ENCODE measurements around the gene ITGB1.

ITGB1 gene

GRCh38 chr10:32893916-32894664 lies 63.9 kb downstream of the ITGB1 start:
- Histone ChIP-seq H3K36me3 (ENCODE audit: insufficient read depth) (no peaks in the 10 kb centered on the region), H3K9ac (no peak overlapping the region)

GRCh38 chr10:32893434-32893833 lies 64.6 kb downstream of the ITGB1 start:
- Histone ChIP-seq H3K27me3 (ENCODE audit: insufficient read depth, low read depth) (no peaks in the 10 kb centered on the region), H3K36me3 (ENCODE audit: insufficient read depth) (no peaks in the 10 kb centered on the region), H3K4me1 (ENCODE audit: low read depth, poor library complexity, severe bottlenecking) (peaks cover 9% of the 10 kb centered on the region), H3K9ac (no peak overlapping the region), H3K4me2 (no peak overlapping the region), H3K27ac (no peak overlapping the region), H3K4me3 (IDR thresholded peaks at IDR 0.05; ENCODE audit: insufficient read depth, low read depth, low read length) (no peak overlapping the region), H3K79me2 (ENCODE audit: insufficient read depth, low read depth) (no peaks in the 10 kb centered on the region), H4K20me1 (ENCODE audit: insufficient read depth) (no peaks in the 10 kb centered on the region), H2AFZ (ENCODE audit: low read depth) (no peak overlapping the region)
- TF ChIP-seq CTCF (conservative IDR thresholded peaks at IDR 0.05; ENCODE audit: low read depth, low read length): no peak

More at GRCh38 chr10:32893916-32894664, 63.9 kb downstream of the ITGB1 start:
- Histone ChIP-seq H3K4me3 (IDR thresholded peaks at IDR 0.05; ENCODE audit: insufficient read depth, low read depth, low read length) (no peak overlapping the region), H3K27ac (no peak overlapping the region), H3K4me1 (ENCODE audit: low read depth, poor library complexity, severe bottlenecking) (peaks cover 9% of the 10 kb centered on the region), H3K79me2 (ENCODE audit: insufficient read depth, low read depth) (no peaks in the 10 kb centered on the region), H4K20me1 (ENCODE audit: insufficient read depth) (no peaks in the 10 kb centered on the region), H3K27me3 (ENCODE audit: insufficient read depth, low read depth) (no peaks in the 10 kb centered on the region), H3K4me2 (no peak overlapping the region), H2AFZ (ENCODE audit: low read depth) (no peak overlapping the region)
- TF ChIP-seq CTCF (conservative IDR thresholded peaks at IDR 0.05; ENCODE audit: low read depth, low read length): no peak

GRCh38 chr10:32891261-32891660 lies 66.8 kb downstream of the ITGB1 start:
- Histone ChIP-seq H3K4me2 (no peak overlapping the region), H3K4me1 (ENCODE audit: low read depth, poor library complexity, severe bottlenecking) (peaks cover 9% of the 10 kb centered on the region), H4K20me1 (ENCODE audit: insufficient read depth) (no peaks in the 10 kb centered on the region), H2AFZ (ENCODE audit: low read depth) (no peak overlapping the region), H3K4me3 (IDR thresholded peaks at IDR 0.05; ENCODE audit: insufficient read depth, low read depth, low read length) (no peak overlapping the region), H3K27ac (no peak overlapping the region), H3K79me2 (ENCODE audit: insufficient read depth, low read depth) (no peaks in the 10 kb centered on the region), H3K36me3 (ENCODE audit: insufficient read depth) (no peaks in the 10 kb centered on the region), H3K27me3 (ENCODE audit: insufficient read depth, low read depth) (no peaks in the 10 kb centered on the region), H3K9ac (no peak overlapping the region)
- no peak for TF ChIP-seq CTCF (conservative IDR thresholded peaks at IDR 0.05; ENCODE audit: low read depth, low read length)

GRCh38 chr10:32890444-32890843 lies 67.6 kb downstream of the ITGB1 start:
- H3K4me3 ChIP-seq (IDR thresholded peaks at IDR 0.05; ENCODE audit: insufficient read depth, low read depth, low read length): no peak overlapping the region
- H3K4me1 ChIP-seq (ENCODE audit: low read depth, poor library complexity, severe bottlenecking): peaks cover 9% of the 10 kb centered on the region
- no peaks in the 10 kb centered on the region for H3K27me3 ChIP-seq (ENCODE audit: insufficient read depth, low read depth)
- H2AFZ ChIP-seq (ENCODE audit: low read depth): no peak overlapping the region
- TF ChIP-seq CTCF (conservative IDR thresholded peaks at IDR 0.05; ENCODE audit: low read depth, low read length): no peak
- no peaks in the 10 kb centered on the region for H3K36me3 ChIP-seq (ENCODE audit: insufficient read depth)
- no peak overlapping the region for H3K27ac ChIP-seq
- no peak overlapping the region for H3K4me2 ChIP-seq
- H4K20me1 ChIP-seq (ENCODE audit: insufficient read depth): no peaks in the 10 kb centered on the region
- H3K9ac ChIP-seq: no peak overlapping the region
- no peaks in the 10 kb centered on the region for H3K79me2 ChIP-seq (ENCODE audit: insufficient read depth, low read depth)
